Activated CD8-positive, alpha-beta memory T cell treated with anti-CD3 and anti-CD28 coated beads, Interleukin-2, amount 50 U/mL, for 4 hours (primary cell): ENCODE results near the gene PTPRD.

Experiments used
- DNase-seq: peaks from one replicate; pipeline ENCODE4 v3.0.0-alpha.2; 2020

PTPRD gene

GRCh38 chr9:9847750-9848149, 765.1 kb downstream of the PTPRD start:
- DNase-seq, result no peak

DNA sequence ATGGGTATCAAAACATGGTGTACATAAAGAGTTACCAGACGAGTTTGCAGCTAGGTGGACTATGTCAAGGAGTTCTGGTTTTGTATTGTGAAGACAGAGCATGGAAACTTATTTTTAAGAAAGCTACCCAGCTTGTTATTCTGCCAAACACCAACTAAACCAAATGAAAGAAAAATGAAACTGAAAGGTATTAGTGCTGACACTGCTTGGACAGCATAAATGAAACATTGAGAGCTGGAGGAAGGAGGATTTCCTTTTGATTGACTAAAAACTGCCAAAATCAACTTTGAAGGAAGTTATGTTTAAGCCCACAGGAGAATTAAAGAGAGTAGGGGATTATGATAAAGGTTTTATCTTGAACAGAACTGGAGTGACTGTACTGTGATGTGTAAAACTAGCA, 766.2 kb downstream of the PTPRD start:
- DNase-seq, result no peak

DNA sequence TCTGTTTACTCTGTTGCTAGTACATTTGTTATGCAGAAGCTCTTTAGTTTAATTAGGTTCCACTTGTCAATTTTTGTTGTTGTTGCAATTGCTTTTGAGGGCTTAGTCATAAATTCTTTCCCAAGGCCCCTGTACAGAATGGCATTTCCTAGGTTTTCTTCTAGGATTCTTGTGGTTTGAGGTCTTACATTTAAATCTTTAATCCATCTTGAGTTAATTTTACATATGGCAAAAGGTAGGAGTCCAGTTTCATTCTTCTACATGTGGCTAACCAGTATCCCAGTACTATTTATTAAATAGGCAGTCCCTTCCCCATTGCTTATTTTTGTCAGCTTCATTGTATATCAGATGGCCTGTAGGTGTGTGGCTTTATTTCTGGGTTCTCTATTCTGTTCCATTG, 792.4 kb downstream of the PTPRD start:
- DNase-seq, result no peak

DNA sequence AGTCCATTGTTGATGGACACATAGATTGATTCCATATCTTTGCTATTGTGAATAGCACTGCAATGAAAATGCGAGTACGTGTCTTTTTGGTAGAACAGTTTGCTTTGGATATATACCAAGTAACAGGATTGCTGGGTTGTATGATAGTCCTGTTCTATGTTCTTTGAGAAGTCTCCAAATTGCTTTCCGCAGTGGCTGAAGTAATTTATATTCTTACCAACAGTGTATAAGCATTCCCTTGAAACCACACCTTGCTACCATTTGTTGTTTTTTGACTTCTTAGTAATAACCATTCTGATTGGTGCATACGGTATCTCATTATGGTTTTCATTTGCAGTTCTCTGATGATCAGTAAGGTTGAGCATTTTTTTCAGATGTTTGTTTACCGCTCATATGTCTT, 792.9 kb downstream of the PTPRD start:
- DNase-seq, result no peak

DNA sequence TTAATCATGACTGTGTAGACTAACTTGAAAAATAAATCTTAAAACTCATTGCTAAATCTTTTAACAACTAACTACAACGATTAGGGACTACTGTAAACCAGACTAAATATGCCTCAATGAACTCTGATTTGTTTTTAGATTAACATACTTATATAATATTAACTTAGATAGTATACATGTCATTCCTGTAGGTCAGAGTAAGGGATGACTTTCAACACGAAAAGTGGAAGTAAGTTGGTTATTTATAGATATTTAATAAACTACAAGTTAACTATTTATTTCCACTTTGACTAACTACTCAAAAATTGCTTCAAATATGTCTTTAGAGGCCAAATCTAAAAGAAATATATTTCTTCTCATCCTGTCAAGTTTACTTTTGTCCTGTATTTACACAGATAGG, 795.6 kb downstream of the PTPRD start:
- DNase-seq, result no peak

- no peak for DNase-seq
Observed at GRCh38 chr9:9804109-9804508, 808.7 kb downstream of the PTPRD start.

DNA sequence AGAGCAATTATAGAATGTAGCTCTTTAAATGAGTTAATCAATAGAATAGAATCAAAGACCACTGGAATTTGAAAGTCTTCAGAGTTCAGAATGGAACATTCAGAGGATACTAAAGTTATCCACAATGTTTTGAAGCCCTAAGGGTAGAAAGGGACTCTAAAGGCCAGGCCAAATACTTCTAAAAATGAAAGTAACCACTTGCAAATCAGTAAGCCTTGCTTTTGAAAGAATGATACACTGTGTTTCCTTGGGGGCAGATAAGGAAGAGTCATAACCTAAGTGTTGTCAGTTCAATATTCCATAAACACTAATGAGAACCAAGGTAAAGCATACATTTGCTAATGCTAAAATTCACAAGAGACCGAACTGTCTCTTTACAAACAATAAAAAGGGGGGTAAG, 813.5 kb downstream of the PTPRD start:
- DNase-seq, result no peak

GRCh38 chr9:9792144-9792857, 820.5 kb downstream of the PTPRD start:
- no peak for DNase-seq

- DNase-seq, result no peak
Observed at GRCh38 chr9:9791611-9792010, 821.2 kb downstream of the PTPRD start.

DNA sequence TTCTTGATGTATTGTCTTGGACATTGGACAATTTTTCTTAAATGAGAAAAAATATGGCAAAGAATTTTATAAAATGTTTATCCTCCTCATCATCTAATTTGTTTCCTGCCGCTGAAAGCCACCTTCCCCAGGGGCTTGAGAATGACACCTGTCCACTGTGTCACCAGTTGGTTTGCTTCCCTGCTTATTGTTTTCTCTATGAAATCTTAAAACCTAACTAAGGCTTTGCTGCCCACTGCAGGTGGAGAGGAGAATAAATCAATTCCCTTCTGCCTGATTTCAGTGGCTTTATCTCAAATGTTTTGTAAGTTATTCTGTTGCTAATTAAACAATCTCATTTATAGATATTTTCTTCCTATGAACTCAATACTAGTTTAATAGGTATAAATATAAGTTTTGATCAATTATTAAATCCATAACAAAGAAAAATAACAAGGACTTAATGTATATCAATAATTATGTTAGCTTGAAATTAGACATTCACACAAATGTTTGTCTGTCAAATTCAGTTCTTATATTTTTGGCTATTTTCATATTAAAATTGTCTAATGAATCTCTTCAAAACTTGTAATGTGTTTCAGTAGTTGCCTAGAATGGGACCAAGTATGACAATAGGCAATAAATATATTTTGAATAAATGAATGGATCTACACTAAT, 822.5 kb downstream of the PTPRD start:
- no peak for DNase-seq

- DNase-seq, result no peak
Observed at GRCh38 chr9:9783711-9784110, 829.1 kb downstream of the PTPRD start.

- DNase-seq, result no peak
Observed at GRCh38 chr9:9783211-9783610, 829.6 kb downstream of the PTPRD start.

- no peak for DNase-seq
Observed at GRCh38 chr9:9778293-9778692, 834.5 kb downstream of the PTPRD start.

- no peak for DNase-seq
Observed at GRCh38 chr9:9774471-9774870, 838.3 kb downstream of the PTPRD start.

- no peak for DNase-seq
Observed at GRCh38 chr9:9771314-9771713, 841.5 kb downstream of the PTPRD start.

DNA sequence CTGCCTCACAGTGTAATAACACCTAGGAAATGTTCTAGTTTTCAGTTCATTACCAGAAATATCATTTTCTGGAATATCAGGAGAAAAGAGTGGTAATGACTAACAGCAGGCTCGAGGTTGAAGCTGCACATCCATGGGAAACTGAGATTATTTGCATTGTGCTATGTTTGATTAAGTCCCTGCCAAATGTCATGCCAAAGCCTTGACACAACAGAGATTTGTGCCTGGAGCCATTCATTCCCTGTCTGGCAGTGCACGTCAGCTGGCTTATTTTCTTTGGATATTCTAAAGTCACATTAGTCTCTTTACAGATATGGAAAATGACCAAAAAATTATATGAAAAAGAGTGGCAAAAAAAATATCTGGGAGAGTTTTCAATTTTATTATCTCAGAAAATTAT, 848.0 kb downstream of the PTPRD start:
- DNase-seq, result no peak

- DNase-seq, result no peak
Observed at GRCh38 chr9:9754186-9754585, 858.6 kb downstream of the PTPRD start.

DNA sequence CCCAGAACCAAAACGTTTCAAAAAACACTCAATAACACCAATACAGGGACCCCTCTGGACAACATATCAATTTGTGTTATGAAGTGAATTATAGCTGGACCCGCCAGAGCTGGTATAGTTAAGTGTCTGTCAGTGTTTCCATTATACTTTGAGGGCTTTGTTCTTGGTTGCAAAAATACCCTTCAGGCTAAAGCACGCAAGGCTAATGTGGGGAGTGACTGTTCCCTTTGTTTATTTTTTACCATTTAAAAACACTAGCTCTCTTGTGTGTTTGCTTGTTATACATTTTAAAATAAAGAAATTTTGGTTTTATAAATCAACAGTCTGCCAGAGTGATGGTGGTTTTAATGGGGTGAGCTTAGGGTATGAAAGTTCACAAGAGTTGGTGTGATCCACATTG, 859.5 kb downstream of the PTPRD start:
- no peak for DNase-seq

DNA sequence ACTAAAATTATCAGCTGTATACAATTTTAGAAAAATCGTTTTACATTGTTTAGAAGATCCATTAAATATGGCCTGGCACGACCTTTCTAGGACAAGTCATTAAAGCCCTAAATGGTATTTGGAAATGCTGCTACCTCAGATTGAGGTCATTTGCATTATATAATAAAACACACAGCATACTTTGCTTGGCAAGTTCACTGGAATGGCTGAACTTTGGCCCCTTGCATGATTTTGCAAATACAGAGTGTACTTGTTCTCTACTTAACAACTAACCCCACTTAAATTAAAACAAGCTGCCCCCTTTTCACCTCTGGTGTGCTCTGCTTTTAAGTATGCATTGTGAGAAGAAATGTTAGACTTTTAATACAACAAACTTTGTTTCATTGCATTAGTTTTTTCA, 860.1 kb downstream of the PTPRD start:
- no peak for DNase-seq

GRCh38 chr9:9751996-9752395, 860.8 kb downstream of the PTPRD start:
- DNase-seq, result no peak

- no peak for DNase-seq
Observed at GRCh38 chr9:9750719-9751118, 862.1 kb downstream of the PTPRD start.

- DNase-seq, result no peak
Observed at GRCh38 chr9:9749591-9749990, 863.2 kb downstream of the PTPRD start.

DNA sequence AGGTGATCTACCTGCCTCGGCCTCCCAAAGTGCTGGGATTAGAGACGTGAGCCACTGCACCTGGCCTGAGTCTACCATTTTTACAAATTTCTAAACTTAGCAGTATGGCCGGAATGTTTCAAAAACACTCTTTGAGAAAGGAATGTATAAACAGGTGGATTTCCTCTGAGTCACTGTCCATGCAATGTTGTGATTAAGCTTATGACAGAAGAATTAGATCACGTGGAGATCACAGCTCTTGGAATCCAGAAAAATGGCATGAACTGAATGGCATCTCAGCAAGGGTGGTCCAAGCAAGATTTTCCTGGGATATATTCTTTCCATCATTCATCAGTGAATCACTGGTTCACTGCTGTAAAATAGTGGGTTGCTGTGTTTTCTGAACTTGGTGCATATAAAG, 865.0 kb downstream of the PTPRD start:
- no peak for DNase-seq

DNA sequence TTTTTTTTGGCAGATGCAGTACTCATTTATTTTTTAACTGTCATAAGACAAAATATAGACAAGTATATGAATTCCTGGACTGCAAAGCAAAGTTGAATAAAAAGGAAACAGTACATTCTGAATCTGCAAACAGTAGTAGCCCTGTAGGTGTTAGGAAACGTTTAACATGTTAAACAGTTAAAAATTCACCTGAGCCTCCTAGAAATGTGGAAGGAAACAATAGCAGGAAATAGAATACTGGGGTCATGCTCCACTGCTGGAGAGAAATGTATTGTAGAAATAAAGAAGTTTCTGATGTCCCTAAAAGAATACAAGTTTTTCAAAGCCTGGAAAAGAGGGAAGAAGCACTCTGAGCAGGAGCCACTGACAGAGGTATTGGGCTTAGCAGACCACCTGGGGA, 866.0 kb downstream of the PTPRD start:
- DNase-seq, result no peak

DNA sequence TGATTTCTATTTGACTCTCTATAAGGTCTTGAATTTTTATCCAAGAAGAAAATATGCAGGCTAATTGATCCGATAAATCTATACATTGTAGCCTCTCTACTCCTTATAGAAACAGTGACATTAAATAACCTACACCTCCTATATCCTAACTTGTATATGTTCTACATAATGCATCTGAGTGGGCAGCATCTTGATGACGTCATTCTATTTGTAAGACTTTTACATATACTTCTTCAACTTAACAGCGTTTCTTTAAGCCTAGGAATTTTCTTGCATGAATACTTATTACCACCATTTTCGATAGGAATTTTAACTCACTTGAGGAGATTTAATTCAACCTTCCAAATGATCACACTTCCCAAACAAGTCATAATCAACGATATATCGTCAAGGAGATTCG, 869.0 kb downstream of the PTPRD start:
- DNase-seq, result no peak
